Activated CD8-positive, alpha-beta memory T cell treated with anti-CD3 and anti-CD28 coated beads for 24 hours (primary cell): Measurements from ENCODE around the gene PCDH1.

Experiments used
- DNase-seq: peaks from one replicate; pipeline ENCODE4 v3.0.0-alpha.2; 2020

The PCDH1 gene

GRCh38 chr5:141806626-141807025 lies 71.6 kb downstream of the PCDH1 start:
- no peak for DNase-seq

DNA sequence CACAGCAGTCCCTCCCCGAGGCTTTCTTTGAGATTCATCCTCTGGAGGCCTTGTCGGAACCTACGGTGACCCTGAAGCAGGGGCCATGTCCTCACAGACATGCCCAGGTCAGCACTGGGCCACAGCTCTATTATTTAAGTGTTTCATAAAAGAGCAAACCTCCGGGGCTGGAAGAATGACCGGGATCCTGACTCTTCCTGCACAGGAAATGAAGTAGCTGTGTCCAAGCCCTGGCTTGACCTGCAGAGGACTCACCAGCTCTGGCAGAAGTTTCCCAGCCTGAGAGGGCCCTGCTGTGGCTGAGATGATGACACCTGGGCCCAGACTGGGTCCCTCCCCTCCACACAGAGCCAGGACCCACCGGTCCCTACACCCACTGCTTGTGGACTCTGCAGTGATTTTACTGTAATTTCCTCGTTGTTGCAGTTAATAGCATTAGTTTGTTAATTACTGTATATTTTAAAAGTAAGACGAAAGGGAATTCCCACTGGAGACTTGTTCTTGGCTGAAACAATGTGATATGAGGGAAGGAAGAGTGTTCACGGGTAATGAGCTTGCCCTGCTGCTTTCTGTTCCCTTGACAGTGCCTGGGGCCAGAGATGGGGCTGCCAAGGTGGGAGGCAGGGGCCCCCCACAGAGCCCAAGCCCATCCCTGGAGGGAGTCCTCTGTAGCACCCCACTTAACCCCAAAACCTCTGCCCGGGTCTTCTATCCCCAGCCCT lies 72.2 kb downstream of the PCDH1 start:
- DNase-seq: no peak

- DNase-seq: no peak
Measured at GRCh38 chr5:141804475-141804874, 73.7 kb downstream of the PCDH1 start.
